Measurements from ENCODE around the gene RPL35A.
"Not testable (repeated sequence)": the region's sequence is repeated elsewhere in the genome, so short reads cannot be mapped to it uniquely, and the experiment has no call there.

The RPL35A gene

DNA sequence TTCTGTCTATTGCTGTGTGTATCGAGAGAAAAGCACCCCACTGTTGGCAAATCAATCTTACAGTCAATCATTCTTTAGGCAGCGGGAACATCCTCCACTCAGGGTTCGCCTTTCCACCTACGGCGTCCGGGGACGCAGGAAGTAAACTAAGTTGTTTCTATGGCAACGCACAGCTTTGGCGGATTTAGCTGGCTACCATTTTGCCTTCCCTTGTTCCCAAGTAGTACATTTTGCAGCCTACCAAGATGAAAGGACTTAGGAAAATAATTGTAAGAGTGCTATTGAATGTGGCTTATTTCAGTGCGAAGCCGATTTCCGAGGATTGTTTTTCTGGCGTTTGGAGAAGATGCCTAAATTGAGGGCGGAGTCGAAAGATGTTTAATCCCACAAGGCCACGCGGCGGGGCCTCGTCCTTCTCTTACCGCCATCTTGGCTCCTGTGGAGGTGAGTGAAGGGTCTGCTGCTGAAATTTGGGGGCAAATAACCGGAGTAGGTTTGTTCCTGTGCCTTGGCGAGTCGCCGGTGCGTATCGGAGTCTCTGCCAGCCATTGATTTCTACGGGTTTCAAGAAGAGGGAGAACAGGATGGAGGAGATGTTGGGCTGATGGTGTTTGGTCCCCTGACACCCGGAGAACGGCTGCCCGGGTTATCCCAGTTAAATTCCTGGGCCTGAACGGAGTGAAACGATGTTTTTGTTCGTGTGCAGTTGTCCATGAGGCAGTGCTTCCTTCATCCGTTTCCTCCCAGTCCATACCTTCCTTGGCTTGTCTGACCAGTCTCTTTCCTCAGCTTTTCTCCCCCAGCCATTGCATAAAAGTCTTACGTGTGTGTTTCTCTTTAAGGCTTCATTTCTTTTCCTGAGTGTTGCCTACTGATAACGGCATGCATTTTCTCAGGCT, at the start of gene RPL35A:
RPL35A (plus strand) TSS at position 413 of the 899 bp plus-strand sequence. CDS start 778 bp downstream, outside the sequence.
- TF ChIP-seq, protein P1, sequence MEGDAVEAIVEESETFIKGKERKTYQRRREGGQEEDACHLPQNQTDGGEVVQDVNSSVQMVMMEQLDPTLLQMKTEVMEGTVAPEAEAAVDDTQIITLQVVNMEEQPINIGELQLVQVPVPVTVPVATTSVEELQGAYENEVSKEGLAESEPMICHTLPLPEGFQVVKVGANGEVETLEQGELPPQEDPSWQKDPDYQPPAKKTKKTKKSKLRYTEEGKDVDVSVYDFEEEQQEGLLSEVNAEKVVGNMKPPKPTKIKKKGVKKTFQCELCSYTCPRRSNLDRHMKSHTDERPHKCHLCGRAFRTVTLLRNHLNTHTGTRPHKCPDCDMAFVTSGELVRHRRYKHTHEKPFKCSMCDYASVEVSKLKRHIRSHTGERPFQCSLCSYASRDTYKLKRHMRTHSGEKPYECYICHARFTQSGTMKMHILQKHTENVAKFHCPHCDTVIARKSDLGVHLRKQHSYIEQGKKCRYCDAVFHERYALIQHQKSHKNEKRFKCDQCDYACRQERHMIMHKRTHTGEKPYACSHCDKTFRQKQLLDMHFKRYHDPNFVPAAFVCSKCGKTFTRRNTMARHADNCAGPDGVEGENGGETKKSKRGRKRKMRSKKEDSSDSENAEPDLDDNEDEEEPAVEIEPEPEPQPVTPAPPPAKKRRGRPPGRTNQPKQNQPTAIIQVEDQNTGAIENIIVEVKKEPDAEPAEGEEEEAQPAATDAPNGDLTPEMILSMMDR (IDR thresholded peaks at IDR 0.05; ENCODE audit: insufficient read depth, low read depth, low read length, missing control alignments), result no peak
- DNase-seq (ENCODE audit: low read depth), result peak; percentile 95

DNA sequence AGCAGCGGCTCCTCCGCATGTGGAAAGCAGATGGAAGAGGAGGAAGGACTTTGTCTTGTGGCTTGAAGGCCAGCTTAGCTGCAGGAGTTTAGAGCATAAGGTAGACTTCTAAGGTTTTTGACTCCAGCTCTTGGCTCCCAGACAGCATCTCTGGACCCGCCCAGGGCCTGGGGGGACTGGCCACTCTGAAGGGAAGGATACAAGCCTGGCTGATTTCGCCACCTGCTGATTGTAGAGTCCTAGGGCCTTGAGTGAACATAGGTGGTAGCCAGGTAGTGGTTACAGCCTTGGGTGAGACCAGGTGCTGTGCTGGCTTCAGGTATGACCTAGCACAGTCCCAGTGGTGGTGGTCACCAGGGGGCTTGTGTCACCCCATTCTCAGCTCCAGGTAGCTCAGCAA, 48.4 kb upstream of the RPL35A start:
- TF ChIP-seq, protein P1 (IDR thresholded peaks at IDR 0.05; ENCODE audit: insufficient read depth, low read depth, low read length, missing control alignments), result no peak
- peak; percentile 40 for DNase-seq (ENCODE audit: low read depth)
- H3K4me3 ChIP-seq (ENCODE audit: low read length), result no peak overlapping the region

More for the DNA sequence above, at the start of gene RPL35A:
- H3K4me3 ChIP-seq (ENCODE audit: low read length), result peak within 1 kb of the TSS; percentile 55

DNA sequence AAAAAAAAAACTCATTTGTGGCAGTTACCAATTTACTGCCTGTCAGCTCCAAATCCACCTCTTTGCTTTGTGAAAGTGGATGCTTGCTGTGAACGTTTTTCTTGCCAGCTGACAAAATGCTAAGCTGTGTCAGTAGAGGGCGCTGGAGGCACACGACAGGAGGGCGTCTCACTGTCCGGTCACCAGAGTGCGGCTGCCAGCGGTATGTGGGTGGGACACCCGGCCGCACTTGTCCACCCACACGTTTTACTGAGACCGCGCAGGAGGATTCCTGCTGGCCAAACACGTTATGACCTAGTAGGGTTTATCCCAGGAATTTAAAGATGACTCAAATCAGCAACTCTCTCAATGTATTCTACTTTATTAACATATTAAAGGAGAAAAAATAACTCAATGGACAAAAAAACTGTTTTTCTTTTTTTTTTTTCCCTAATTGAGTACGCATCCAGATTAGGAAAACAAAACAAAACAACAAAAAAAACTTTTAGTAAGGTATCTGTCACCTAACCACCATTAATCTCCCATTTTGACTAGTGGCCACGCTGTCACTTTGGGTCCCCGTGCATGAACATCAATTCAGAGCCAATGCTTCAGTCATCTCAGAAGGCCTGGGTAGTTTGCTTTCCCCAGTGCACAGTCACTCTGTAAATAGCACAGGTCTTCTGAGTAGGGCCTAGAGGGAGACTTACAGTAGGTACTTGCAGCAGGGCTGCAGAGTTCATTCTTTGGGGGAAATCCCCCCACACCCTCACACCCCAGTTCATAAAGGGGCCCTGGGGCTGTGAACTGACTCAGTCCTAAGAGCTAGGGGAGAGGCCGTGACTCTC, 43.8 kb upstream of the RPL35A start:
- DNase-seq (ENCODE audit: low read depth), result peak; percentile 94
- H3K4me3 ChIP-seq (ENCODE audit: low read length), result no peak overlapping the region
- TF ChIP-seq, protein P1 (IDR thresholded peaks at IDR 0.05; ENCODE audit: insufficient read depth, low read depth, low read length, missing control alignments), result peak; percentile 96

DNA sequence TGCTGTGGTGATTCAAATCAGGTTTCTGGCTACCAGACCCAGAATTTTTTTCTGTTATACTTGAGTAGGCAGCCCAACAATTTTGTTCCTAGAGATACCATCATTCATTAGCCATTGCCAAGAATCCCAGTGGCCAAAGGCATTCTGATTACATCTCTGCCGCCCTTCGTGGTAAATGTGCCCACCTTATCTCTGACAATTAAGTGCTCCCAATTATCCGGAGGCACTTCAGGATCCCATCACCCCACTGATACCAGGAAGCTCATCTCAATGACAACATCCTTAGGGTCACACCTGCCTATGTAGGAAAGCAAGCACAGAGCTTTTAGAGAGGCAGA, 43.2 kb upstream of the RPL35A start:
- no peak overlapping the region for H3K4me3 ChIP-seq (ENCODE audit: low read length)
- TF ChIP-seq, protein P1 (IDR thresholded peaks at IDR 0.05; ENCODE audit: insufficient read depth, low read depth, low read length, missing control alignments), result no peak
- no peak for DNase-seq (ENCODE audit: low read depth)

DNA sequence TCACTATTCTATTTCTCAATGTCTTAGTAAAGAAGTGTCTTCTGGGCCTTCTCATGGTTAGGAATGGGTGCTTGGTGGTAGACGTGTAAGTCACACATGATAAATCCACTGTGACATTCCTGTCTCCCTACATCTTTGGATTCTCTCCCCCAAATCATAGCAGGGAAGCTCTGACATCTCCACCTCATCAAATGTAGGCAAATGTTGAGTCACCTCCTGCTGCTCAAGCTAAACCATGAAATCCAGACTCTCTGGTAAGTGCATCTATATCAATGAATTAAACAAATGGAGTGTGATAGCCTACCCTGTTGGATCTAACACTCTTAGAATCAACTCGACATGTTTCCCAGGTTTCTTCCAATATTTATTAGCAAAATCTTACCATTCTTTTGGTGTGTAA, 42.8 kb upstream of the RPL35A start:
- H3K4me3 ChIP-seq (ENCODE audit: low read length), result no peak overlapping the region
- peak; percentile 24 for DNase-seq (ENCODE audit: low read depth)
- TF ChIP-seq, protein P1 (IDR thresholded peaks at IDR 0.05; ENCODE audit: insufficient read depth, low read depth, low read length, missing control alignments), result no peak

DNA sequence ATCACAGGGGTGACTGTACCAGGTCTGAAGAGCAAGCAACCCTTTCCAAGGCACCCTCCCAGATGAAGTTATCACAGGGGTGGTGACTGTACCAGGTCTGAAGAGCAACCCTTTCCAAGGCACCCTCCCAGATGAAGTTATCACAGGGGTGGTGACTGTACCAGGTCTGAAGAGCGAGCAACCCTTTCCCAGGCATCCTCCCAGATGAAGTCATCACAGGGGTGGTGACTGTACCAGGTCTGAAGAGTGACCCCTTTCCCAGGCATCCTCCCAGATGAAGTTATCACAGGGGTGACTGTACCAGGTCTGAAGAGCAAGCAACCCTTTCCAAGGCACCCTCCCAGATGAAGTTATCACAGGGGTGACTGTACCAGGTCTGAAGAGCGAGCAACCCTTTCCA, 41.4 kb upstream of the RPL35A start:
- H3K4me3 ChIP-seq (ENCODE audit: low read length), result not testable (repeated sequence)
- peak; percentile 85 for DNase-seq (ENCODE audit: low read depth)

DNA sequence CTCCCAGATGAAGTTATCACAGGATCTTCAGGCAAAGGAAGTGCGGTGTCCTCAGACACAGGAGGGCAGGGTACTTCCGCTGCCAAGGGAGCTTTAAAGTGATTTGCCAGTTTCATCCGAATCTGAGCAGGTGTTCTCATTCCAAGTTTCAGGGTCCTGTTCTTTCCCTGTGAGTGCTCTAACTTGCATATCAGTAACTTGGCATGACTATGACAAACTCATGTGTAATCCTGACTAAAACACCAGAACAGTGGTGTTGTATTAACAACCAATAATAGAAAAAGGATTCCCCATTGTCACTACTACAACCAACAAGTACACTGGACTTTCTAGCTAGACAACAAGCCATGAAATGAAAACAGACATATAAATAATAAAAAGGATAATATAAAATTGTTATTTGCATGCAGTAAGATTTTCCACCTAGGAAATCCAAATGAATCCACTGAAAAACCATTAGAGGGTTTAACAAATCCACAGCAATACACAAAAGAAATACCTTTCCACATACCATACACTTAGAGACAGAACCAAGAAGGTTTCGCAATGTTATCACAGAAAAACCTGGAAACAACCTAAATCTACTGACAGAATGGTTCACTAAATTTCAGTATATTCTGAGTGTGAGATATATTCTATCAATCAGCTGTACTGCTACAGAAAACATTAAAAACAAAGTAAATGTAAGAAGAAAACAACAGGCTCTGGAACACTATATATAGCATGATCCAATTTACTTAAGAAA, 40.9 kb upstream of the RPL35A start:
- TF ChIP-seq, protein P1 (IDR thresholded peaks at IDR 0.05; ENCODE audit: insufficient read depth, low read depth, low read length, missing control alignments), result no peak
- no peak overlapping the region for H3K4me3 ChIP-seq (ENCODE audit: low read length)
- peak; percentile 31 for DNase-seq (ENCODE audit: low read depth)
